Measurements from ENCODE around the gene NOSIP. TPM values are rescaled to one million over a fixed set of nuclear protein-coding genes. Genes with fewer than 3 reads are reported as not detected.

The NOSIP gene
- total RNA-seq, 1 donor from 2014 or later = 62.0 TPM

DNA sequence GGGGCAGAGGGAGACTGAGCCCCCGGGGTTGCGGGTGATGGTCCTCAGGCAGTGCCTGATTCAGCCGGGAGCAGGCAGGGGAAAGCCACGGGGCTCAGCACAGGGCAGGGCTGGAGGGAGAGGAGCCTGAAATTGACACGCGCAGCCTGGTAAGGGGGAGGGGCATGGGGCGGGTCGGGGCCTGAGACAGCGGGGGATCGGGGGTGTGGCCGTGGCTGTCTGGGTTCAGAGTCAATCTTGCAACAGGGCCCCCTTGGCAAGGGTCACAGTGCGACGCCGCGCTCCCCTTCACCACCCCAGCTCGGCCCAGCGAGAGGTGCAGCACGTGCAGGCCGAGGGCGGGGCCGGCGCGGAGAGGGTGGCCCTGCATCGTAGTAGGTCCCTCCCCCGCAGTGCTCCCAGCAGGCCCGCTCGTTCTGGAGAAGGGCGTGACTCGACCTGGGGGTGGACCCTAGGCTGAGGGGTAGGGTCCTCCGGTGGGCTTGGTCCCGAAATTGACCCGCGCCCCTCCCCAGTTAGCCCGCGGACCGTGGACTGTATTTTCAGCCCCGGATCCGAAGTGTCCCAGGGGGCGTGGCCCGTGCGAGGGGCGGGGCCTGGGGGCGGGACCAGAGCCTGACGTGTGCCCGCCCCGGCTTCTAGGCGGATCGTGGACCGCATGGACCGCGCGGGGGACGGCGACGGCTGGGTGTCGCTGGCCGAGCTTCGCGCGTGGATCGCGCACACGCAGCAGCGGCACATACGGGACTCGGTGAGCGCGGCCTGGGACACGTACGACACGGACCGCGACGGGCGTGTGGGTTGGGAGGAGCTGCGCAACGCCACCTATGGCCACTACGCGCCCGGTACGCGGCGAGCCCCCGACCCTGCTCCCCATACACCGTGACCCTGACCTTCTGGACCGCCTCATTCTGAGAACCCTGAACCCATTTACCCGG is 46.5 kb downstream of the NOSIP start:
- no peaks in the 10 kb centered on the region for H3K9me3 Mint-ChIP-seq
- TF ChIP-seq, protein P1, sequence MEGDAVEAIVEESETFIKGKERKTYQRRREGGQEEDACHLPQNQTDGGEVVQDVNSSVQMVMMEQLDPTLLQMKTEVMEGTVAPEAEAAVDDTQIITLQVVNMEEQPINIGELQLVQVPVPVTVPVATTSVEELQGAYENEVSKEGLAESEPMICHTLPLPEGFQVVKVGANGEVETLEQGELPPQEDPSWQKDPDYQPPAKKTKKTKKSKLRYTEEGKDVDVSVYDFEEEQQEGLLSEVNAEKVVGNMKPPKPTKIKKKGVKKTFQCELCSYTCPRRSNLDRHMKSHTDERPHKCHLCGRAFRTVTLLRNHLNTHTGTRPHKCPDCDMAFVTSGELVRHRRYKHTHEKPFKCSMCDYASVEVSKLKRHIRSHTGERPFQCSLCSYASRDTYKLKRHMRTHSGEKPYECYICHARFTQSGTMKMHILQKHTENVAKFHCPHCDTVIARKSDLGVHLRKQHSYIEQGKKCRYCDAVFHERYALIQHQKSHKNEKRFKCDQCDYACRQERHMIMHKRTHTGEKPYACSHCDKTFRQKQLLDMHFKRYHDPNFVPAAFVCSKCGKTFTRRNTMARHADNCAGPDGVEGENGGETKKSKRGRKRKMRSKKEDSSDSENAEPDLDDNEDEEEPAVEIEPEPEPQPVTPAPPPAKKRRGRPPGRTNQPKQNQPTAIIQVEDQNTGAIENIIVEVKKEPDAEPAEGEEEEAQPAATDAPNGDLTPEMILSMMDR (conservative IDR thresholded peaks at IDR 0.05) = peak; percentile 74
- peak overlapping the region; percentile 88 for H3K4me3 Mint-ChIP-seq
- peak overlapping the region; percentile 74 for H3K27ac Mint-ChIP-seq
- H3K27me3 Mint-ChIP-seq = peaks cover 5% of the 10 kb centered on the region
- peak; percentile 83 for DNase-seq (ENCODE audit: extremely low spot score, unreplicated experiment)
- H3K36me3 Mint-ChIP-seq = no peaks in the 10 kb centered on the region
- H3K4me1 Mint-ChIP-seq (ENCODE audit: unreplicated experiment) = peaks cover 15% of the 10 kb centered on the region

GRCh38 chr19:49530708-49531107 is 49.6 kb downstream of the NOSIP start:
- TF ChIP-seq, protein P1 (conservative IDR thresholded peaks at IDR 0.05) = no peak
- H3K4me1 Mint-ChIP-seq (ENCODE audit: unreplicated experiment) = peaks cover 20% of the 10 kb centered on the region
- peaks cover 5% of the 10 kb centered on the region for H3K27me3 Mint-ChIP-seq
- peaks cover 4% of the 10 kb centered on the region for H3K36me3 Mint-ChIP-seq
- peaks cover 4% of the 10 kb centered on the region for H3K9me3 Mint-ChIP-seq
- no peak overlapping the region for H3K4me3 Mint-ChIP-seq
- no peak for DNase-seq (ENCODE audit: extremely low spot score, unreplicated experiment)
- no peak overlapping the region for H3K27ac Mint-ChIP-seq

GRCh38 chr19:49528211-49528771 is 52.1 kb downstream of the NOSIP start:
- Mint-ChIP-seq H3K9me3 (peaks cover 4% of the 10 kb centered on the region), H3K27ac (no peak overlapping the region), H3K4me3 (peak overlapping the region; percentile 84), H3K36me3 (peaks cover 4% of the 10 kb centered on the region), H3K4me1 (ENCODE audit: unreplicated experiment) (peaks cover 9% of the 10 kb centered on the region), H3K27me3 (no peaks in the 10 kb centered on the region)
- no peak for DNase-seq (ENCODE audit: extremely low spot score, unreplicated experiment)
- TF ChIP-seq, protein P1 (conservative IDR thresholded peaks at IDR 0.05) = no peak

GRCh38 chr19:49524812-49525455 is 55.4 kb downstream of the NOSIP start:
- H3K4me3 Mint-ChIP-seq = no peak overlapping the region
- H3K9me3 Mint-ChIP-seq = peaks cover 4% of the 10 kb centered on the region
- H3K36me3 Mint-ChIP-seq = peaks cover 4% of the 10 kb centered on the region
- TF ChIP-seq, protein P1 (conservative IDR thresholded peaks at IDR 0.05) = no peak
- H3K4me1 Mint-ChIP-seq (ENCODE audit: unreplicated experiment) = peaks cover 5% of the 10 kb centered on the region
- DNase-seq (ENCODE audit: extremely low spot score, unreplicated experiment) = no peak
- no peak overlapping the region for H3K27ac Mint-ChIP-seq
- H3K27me3 Mint-ChIP-seq = no peaks in the 10 kb centered on the region

DNA sequence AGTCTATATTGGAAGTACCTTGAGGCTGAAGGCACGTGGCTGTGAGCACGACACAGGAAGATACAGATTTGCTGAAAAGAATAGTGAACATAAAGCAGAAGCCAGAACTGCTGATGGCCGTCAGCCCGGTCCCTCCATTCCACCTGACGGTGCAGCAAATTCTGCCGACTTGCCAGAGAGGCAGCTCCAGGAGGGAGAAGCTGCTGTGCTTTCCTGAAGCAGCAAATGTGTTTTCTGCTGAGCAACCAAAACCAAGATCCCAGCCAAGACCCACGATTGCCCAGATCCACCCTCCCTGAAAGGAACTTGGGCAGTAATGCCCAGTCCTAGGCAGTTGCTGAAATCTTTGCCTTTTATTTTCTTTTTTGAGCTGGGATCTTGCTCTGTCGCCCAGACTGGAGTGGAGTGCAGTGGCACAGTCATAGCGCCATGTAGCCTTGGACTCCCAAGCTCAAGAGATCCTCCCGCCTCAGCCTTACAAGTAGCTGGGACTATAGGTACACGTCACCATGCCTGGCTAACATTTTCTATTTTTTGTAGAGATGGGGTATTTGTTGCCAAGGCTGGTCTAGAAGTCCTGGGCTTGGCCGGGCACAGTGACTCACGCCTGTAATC is 59.5 kb downstream of the NOSIP start:
- Mint-ChIP-seq H3K9me3 (no peaks in the 10 kb centered on the region), H3K4me3 (no peak overlapping the region), H3K36me3 (no peaks in the 10 kb centered on the region), H3K27ac (peak overlapping the region; percentile 7), H3K27me3 (no peaks in the 10 kb centered on the region), H3K4me1 (ENCODE audit: unreplicated experiment) (peaks cover 2% of the 10 kb centered on the region)
- no peak for DNase-seq (ENCODE audit: extremely low spot score, unreplicated experiment)
- TF ChIP-seq, protein P1 (conservative IDR thresholded peaks at IDR 0.05) = no peak
